Gastroesophageal sphincter (tissue), 3 donors: ENCODE data around the gene RPGRIP1L.

Experiments used
- POLR2A ChIP-seq, 2 donors: fragments of 450-650 bp; IDR thresholded peaks; one replicate each; pipeline ENCODE4 v1.6.1; 2017; ENCODE audit warnings: antibody characterized with exemption in 2 of 2, mild to moderate bottlenecking in 2 of 2, moderate library complexity in 1 of 2
- POLR2AphosphoS5 ChIP-seq: sonication (generic); formaldehyde crosslinking; IDR thresholded peaks from one replicate; pipeline ENCODE4 v1.6.1; 2017; ENCODE audit warnings: antibody characterized with exemption
- TF ChIP-seq, protein P1 (sequence below), 4 experiments: fragments of 200-600 bp in 2 of 4; fragments of 450-650 bp in 2 of 4; sonication (generic) in 1 of 4; IDR thresholded peaks; one replicate each; pipeline ENCODE4 v1.5.1; 2017 to 2019; ENCODE audit warnings: antibody characterized with exemption in 4 of 4, mild to moderate bottlenecking in 2 of 4, moderate library complexity in 2 of 4

DNA sequence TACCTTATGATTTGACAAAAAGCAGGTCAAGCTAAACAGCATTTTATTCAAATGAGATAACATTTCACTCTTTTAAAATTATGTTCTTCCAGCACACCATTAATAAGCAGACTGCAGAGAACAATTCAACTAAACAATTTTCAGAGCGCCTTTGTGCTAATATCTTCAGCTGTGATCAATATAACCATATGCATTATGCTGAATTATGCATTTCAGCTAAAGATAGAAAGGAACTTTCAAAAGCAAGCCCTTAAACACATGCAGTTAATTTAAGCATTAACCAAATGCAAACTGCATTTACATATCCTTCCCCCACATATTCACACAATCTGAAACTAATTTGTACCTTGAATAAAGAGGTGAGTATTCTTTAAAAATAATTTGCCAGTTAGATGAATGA, 41.6 kb downstream of the RPGRIP1L start:
- TF ChIP-seq, protein P1, sequence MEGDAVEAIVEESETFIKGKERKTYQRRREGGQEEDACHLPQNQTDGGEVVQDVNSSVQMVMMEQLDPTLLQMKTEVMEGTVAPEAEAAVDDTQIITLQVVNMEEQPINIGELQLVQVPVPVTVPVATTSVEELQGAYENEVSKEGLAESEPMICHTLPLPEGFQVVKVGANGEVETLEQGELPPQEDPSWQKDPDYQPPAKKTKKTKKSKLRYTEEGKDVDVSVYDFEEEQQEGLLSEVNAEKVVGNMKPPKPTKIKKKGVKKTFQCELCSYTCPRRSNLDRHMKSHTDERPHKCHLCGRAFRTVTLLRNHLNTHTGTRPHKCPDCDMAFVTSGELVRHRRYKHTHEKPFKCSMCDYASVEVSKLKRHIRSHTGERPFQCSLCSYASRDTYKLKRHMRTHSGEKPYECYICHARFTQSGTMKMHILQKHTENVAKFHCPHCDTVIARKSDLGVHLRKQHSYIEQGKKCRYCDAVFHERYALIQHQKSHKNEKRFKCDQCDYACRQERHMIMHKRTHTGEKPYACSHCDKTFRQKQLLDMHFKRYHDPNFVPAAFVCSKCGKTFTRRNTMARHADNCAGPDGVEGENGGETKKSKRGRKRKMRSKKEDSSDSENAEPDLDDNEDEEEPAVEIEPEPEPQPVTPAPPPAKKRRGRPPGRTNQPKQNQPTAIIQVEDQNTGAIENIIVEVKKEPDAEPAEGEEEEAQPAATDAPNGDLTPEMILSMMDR (IDR thresholded peaks at IDR 0.05): no peak
- no peak for TF ChIP-seq POLR2AphosphoS5
- TF ChIP-seq POLR2A (IDR thresholded peaks at IDR 0.05): no peak
